ENCODE measurements around the gene NEMP2.
"Not testable (repeated sequence)": the region's sequence is repeated elsewhere in the genome, so short reads cannot be mapped to it uniquely, and the experiment has no call there.

NEMP2 gene

DNA sequence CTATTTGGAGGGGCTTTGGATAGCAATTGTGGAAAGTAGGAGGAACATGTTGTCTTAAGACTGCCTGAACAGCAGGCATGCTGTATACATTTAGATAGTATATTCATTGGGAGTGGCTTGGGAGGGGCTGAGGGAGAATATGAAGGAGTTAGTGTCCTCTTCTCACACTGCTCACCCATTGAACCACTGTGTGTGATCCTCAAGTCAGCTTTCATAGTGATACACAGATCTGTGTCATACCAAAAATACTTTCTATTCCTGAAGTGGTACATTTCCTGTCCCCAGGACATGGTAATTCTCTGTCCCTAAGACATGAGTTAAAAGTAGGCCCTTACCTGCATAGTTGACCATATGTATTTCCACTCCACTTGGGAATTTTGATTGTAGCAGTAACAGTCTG, 9.6 kb downstream of the NEMP2 start:
- no peak for DNase-seq

DNA sequence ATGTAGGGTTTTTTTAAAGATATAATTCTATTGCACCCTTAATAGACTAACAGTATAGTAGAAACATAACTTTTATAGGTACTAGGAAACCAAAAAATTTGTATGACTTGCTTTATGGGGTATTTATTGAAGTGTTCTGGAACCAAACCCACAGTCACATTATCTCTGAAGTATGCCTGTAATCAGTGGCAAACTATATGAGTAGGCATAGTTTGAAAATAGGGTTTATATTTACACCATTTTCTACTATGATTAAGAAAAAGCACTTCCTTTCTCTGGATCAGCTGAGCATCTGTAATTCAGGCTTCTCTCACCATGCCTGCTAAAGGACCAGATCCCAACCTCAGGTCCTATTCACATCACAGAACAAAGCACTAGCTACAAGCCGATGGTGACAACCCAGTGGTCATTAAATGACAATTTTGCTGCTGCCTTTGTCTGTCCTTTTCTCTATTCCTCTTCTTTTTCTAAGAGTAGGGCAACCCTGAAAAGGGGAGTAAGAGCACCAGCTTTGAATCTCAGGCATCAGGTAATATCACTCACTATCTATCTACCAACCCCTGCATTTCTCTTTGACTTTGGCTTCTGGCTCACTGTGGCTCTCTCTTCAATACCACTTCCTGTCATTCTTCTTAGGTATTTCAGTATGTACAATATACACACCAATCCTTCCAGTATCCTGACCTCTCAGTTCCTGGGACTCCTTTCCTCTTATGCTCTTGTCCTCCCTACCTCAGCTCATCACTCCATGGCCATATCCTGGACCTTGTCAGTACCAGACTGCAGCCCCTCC, 14.4 kb downstream of the NEMP2 start:
- DNase-seq, result no peak

DNA sequence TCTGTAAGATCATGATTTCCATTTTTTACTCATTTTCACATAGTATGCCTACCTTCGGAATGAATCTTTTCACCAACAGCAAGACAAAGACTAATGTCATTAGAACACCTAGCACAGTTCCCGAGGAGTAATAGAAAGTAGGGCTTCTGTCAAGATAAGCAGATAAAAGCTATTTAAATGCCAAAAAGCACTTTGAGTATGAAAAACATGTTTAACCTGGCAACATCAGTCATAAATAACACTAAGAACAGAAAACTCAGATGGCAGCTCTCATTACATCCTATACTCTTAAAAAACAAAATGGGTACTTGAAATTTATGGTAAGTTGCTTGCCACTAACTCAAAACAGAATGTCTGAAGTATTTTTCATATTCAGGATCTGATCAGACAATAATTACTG, 17.1 kb downstream of the NEMP2 start:
- no peak for DNase-seq

DNA sequence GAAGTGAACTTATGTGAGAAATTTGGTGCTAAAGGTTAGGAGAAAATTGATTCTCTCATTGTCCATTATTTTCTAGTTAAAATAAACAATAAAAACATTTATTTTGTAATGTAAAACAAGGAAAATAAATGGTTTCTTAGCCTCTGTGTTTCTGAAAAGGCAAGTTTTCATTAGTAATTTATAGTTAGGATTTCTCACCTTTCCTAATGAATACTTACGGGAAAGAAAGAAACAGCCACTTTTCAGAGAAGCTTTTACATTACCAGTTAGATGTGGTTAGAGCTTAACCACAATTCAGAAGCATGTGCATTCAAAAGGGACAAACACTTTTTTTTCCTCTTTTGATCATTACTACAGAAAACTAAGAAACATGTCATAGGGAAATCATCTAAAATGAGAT, 18.8 kb downstream of the NEMP2 start:
- DNase-seq, result no peak

DNA sequence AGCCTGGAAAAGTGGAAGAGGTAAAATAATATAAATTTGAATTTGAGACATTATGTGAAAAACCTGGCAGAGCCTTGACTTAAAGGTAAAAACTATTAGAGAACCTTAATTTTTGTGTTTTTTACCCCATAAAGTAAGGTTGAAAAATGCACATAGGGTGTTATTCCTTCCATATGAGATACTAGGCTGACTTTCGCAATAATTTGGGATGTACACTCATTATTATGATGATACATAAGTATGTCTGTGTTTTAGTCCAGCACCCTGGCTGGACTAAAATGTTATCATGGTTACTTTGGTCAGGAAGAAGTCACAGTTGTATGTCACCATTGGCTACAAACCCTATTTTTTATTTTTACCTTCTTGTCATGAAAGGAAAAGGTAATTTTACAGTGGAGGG, 19.8 kb downstream of the NEMP2 start:
- no peak for DNase-seq

DNA sequence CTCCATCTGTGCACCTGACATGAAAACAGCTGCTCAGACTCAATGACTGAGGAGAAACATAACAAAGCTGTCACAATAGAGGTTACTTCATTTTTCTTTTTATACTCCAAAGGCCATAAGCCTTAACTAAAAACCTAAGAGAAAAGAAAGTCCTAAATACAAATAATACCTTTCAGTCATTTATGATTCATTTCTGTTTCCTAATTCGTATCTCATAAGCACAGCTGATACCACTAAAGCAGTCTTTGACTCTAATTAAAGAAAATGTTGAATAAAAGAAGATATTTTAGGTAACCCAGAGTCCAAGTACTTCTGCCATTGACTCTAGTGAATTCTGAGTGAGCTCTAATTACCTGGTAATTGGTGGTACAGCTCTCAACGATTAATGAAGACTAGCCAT, 20.6 kb downstream of the NEMP2 start:
- no peak for DNase-seq

DNA sequence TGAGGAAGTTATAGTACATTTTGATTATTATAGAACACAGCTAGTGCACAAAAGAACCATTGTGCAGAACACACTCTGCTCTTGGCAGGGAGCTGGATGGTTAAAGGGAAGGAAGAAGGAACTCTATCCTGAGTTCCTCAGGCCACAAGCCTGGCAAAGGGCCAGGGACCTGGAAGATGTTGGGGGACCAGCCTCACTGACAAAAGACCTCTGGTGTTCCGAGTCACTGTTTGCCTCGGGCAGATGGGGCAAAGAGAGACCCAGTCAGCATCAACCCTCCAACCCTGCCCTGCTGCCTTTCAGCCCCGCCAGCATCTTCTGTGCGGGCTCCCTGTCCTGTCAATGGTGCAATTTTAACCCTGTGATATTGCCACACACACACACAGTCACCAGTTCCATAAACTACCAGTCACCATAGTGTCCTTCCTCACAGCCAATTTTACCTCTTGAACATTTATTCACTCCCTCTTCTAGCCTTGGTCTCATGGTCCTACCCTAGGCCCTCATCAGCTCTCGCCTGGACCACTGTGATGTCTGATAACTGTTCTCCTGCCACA, 21.9 kb downstream of the NEMP2 start:
- no peak for DNase-seq

DNA sequence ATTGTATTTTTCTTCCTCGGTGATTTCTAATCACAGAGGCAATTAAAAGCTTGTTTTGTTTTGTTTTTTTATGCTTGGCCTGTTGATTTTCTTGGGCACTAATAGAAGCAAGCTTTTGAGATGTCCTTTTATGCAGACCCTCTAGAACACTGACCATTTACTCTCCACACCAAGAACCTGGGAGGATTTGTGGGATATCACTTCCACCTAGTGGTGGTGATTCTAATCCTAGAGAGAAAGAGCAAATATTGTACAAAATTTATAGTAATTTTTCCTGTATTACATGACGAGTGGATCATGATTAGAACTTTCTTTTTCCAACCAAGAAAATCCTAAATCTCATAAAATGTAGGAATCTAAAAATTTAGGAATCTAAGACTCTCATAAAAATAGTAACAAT, 23.4 kb downstream of the NEMP2 start:
- DNase-seq, result no peak

DNA sequence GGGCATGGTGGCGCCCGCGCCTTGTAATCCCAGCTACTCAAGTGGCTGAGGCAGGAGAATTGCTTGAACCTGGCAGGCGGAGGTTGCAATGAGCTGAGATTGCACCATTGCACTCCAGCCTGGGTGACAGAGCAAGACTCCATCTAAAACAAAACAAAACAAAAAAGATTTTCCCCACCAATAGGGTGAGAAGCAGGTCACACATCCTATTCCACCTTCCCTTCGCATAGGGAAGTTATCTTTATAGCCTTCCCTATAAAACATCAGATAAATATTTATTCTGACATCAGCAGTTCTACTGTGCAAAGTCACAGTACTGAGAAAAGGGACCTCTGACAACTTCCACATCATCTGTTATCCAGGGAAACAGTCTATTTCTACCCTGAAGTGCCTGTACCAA, 24.6 kb downstream of the NEMP2 start:
- not testable (repeated sequence) for DNase-seq

DNA sequence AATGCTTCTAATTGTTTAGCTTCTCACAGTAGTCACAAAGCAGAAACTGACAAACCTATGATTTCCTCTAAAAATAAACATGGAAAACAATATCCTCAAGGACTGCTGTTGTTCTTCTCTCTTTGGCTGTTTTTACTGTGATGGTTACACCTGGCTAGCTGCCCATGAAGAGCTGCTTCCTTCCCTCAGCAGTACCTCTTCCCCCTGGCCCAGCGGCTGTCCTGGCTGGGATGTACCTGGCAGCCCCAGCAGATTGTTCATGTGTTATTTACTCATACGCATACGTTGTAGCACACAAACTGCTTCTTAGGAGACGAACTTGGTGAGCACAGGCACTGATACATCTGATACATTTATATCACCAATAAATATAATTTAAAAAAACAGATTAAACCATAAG, 27.4 kb downstream of the NEMP2 start:
- no peak for DNase-seq

DNA sequence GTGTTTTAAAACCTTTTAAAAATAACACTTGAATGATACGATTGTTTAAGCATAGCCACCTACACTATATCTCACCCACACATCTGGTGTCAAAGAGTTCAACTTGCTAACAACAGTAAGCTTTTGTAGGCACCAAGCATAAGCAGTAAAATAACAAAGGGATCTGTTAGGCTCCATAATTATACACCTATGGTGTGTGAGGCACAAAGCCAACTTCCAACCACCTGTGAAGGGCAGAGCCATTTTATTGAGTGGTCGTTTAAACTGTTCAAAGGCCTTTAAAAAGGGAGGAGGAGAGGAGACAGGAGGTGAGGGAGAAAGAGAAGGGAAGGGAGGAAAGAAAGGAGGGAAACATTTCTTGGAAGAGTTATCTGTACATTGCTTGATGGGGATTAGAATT, 27.9 kb downstream of the NEMP2 start:
- no peak for DNase-seq

DNA sequence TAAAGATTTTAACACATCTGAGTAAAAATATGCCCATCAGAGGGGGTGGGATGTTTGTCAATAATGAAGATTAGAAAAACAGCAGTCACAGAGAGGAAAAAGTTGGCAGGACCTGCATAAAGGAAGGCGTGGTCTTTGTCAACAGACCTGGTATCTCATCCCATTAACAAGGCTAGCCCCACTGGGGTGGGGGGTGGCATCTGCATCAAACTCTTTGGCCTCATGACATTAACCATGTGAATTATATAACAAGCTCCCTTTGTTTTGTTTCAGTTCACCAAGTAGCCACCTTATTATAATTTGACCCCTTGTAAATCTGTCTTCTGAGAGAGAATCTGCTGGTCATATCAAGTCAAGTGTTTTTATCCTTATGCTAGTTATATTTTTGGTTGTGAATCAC, 28.8 kb downstream of the NEMP2 start:
- no peak for DNase-seq

DNA sequence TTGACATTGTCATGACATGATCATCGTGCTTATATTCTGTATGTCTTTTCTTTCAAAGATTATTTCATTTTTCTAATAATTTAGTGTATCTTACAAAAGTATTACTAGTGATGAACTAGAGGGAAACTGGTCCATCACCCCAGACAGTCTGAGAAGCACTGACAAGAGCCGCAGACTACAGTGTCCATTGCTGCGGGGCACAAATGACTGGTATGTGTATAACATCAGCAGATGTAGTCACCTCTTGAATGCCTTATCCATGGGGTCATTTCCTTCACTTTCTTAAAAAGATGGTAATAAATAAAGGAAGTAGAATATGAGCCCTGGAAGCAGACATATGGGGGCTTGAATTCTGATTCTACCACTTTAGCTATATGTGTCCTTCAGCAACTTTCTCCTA, 29.6 kb downstream of the NEMP2 start:
- no peak for DNase-seq

DNA sequence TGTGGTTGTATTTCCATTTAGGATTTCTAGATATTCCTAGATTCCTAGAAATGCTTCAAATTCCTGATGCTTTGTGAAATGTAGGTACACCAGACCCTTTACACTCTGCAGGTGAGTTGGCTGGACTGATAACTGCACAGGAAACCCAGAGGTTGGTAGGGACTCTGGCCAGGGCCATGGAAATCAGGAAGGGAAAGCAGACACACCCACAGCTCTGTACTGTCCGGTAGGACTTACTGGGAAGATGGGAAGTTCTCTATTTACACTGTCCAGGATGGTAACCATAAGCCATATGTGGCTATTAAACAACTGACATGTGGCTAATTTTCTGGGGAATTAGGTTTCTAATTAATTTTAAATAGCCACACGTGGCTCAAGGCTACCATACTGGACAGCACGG, 31.4 kb downstream of the NEMP2 start:
- no peak for DNase-seq

DNA sequence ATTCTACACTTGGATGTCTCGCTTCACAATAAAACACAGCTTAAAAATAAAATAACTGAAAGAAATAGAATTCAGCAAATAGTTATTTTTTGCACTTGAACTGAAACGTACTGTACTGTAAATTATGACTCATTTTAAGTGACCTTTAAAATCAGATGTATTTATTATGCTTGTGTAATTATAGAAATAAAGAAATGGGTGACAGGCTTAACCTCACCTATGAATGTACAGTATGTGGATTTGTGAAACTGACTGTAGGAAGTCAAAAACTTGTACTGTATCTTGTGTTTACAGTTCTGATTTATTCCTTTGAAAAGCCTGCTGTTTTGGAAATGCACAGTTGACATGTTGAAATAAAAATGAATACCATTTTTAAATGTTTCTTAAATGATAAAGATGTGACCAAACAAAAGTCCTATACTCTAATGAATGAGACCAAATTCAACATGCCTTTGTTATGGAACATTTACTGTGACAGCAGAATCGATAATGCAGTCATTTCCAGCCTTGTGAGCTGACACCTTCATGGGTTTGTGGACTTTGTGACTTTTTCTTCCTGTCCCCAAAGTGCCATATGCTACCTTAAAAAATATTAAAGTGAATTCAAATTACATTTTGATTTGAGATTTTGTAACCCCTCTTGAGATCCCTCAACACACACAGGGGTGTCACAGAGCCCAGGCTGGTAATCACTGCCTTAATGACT, 32.7 kb downstream of the NEMP2 start:
- DNase-seq, result no peak

DNA sequence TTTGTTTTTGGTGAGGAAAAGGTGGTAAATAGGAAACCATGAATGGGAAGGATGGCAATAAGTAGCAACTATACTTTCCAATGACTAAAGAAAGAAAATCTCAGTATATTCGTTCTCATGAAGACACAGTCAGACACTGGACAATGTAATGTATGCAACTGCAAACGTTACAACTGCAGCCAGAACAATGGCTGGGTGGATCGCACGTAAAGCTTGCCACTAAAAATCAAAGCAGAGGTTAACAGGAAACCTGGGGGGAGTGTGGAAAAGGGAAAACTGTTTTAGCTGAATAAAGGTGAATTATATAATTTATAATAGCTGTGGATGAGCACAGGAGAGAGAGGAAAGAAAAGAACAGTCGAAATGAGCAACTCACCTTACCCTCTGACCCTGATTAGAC, 33.3 kb downstream of the NEMP2 start:
- DNase-seq, result no peak

DNA sequence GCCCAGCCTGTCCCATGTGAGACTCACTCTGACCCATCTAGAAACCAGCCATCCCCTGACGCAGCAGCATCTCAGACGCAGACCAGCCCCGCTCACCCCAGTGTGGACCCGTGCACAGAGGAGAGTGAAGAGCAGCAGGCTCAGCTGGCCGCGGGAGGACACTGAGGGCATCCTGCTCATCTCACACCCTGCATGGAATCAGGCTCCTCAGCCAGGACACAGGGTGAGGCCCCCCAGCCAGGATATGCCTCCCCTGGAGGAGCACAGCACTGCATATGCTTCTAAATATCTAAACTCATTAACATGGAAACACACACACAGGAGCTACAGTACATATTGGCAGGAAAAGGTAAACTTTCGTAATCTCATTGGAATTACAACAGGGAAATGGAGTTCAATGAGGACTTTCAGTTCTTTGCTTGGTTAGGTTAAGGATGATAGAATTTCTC, 34.4 kb downstream of the NEMP2 start:
- no peak for DNase-seq

DNA sequence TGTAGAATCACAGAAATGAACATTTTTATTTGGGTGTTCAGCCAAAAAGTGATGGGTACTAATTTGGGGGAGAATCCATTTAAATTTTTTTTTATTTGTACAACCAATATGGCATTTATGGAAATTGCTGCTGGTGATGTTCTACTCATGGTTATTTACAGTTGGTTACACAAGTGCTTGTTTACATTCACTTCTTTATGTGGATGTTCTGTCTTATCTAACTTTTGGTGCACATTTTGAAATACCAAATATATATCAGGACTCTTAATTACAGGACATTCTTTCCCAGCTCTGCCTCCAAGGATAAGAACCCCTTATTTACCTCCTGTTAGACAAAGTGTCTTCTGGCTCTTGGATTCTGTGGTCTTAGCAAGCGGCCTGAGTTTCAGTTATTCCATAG, 35.2 kb downstream of the NEMP2 start:
- DNase-seq, result no peak

DNA sequence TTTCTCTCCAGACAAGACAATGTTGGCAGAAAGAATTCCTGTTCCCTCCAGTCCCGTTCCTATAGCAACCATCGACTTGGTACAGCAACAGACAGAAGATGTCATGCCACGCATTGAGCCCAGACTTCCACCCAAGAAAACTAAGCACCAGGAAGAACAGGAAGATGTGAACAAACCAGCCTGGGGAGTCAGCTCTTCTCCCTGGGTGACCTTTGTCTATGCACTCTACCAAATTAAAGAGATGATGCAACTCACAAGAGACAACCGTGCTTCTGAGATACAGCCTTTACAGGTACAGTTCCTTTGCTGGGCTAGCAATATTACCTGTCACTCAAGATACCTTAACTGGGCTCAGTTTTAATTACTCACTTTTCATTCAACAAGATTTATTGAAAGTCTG, 37.1 kb downstream of the NEMP2 start:
- no peak for DNase-seq

DNA sequence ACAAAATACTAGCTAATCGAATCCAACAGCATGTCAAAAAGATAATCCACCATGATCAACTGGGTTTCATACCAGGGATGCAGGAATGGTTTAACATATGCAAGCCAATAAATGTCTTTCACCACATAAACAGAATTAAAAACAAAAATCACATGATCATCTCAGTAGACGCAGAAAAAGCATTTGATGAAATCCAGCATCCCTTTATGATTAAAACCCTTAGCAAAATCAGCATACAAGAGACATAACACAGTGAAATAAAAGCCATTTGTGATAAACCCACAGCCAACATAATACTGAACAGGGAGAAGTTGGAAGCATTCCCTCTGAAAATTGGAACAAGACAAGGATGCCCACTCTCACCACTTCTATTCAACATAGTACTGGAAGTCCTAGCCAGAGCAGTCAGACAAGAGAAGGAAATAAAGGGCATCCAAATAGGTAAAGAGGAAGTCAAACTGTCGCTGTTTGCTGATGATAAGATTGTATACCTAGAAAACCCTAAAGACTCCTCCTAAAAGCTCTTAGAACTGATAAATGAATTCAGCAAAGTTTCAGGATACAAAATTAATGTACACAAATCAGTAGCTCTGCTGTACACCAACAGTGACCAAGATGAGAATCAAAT, 39.8 kb downstream of the NEMP2 start:
- DNase-seq, result not testable (repeated sequence)

DNA sequence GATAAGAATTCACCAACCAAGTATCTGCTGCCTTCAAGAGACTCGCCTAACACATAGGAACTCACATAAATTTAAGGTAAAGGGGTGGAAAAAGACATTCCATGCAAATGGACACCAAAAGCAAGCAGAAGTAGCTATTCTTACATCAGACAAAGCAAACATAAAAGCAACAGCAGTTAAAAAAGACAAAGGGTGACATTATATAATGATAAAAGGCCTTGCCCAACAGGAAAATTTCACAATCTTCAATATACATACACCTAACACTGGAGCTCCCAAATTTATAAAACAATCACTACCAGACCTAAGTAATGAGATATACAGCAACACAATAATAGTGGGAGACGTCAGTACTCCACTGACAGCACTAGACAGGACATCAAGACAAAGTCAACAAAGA, 41.4 kb downstream of the NEMP2 start:
- no peak for DNase-seq

DNA sequence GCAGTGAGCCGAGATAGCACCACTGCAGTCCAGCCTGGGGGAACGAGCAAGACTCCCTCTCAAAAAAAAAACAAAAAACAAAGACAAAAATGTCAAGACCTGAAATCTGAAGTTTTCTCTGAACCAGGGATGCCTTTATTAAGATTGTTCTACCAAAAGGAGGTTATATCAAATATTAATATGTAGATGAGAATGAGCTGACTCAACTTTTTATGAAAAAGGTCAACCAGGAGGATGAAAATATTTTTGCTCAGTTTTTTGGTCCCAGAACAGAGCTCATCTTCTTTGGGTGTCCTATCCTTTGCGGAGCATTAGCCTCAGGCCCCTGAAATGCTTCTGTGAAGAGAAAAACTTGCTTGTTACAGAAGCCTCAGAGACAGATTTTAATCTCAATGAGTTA, 44.0 kb downstream of the NEMP2 start:
- no peak for DNase-seq

DNA sequence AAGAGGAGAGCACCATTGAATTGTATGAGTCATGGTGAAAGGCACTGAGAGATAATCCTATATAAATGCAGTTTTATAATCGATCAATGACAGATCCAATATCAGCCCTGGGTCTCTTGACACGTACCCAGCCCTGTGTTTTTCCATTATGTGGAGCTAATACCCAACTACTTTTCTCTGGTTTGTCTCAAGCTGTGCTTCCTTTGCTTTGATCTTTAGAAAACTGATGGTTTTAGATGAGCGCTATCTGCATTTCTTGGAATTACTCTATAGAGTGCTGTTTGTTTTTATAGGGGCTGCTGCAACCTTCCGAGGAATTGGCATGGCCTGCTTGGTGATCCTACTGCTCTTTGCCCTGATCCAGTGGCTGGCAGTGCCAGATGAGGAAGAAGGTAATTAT, 45.0 kb downstream of the NEMP2 start:
- no peak for DNase-seq
